Esophagus muscularis mucosa (tissue), 4 donors: ENCODE measurements around the gene NOPCHAP1. TPM values are rescaled to one million over a fixed set of nuclear protein-coding genes. Genes with fewer than 3 reads are reported as not detected.

Source experiments
- DNase-seq: peaks from one replicate; pipeline ENCODE4 v3.0.0-alpha.2; 2017; ENCODE audit errors: extremely low spot score
- H3K27ac ChIP-seq, 4 donors: fragments of 200-600 bp; sonication (generic); replicated peaks in 1 of 4; 1 replicate in 3 of 4; 2 replicates in 1 of 4; pipeline ENCODE4 v1.5.1; 2016 to 2019; ENCODE audit warnings: mild to moderate bottlenecking in 1 of 4
- H3K27me3 ChIP-seq, 4 donors: fragments of 200-600 bp; sonication (generic); one replicate each; pipeline versions ENCODE4 v1.5.1 to v1.6.0; 2016 to 2019
- H3K36me3 ChIP-seq, 4 donors: fragments of 200-600 bp; sonication (generic); one replicate each; pipeline ENCODE4 v1.5.1; 2016 to 2019
- H3K4me1 ChIP-seq, 4 donors: fragments of 200-600 bp; sonication (generic); one replicate each; pipeline ENCODE4 v1.5.1; 2016 to 2019
- H3K4me3 ChIP-seq, 4 donors: fragments of 200-600 bp; sonication (generic); 1 replicate in 2 of 4; 2 replicates in 2 of 4; pipeline ENCODE4 v1.5.1; 2016 to 2019; ENCODE audit warnings: mild to moderate bottlenecking in 4 of 4, moderate library complexity in 1 of 4
- H3K9me3 ChIP-seq, 4 donors: fragments of 200-600 bp; sonication (generic); 1 replicate in 3 of 4; 2 replicates in 1 of 4; pipeline ENCODE4 v1.5.1; 2016 to 2019
- EP300 ChIP-seq: sonication (generic); formaldehyde crosslinking; IDR thresholded peaks from one replicate; pipeline ENCODE4 v1.6.1; 2017; ENCODE audit warnings: antibody characterized with exemption
- POLR2A ChIP-seq: fragments of 450-650 bp; IDR thresholded peaks from one replicate; pipeline ENCODE4 v1.6.1; 2017; ENCODE audit warnings: antibody characterized with exemption, moderate library complexity, mild to moderate bottlenecking, low read depth
- POLR2AphosphoS5 ChIP-seq, 2 donors: sonication (generic); formaldehyde crosslinking; IDR thresholded peaks; one replicate each; pipeline ENCODE4 v1.6.1; 2017; ENCODE audit warnings: antibody characterized with exemption in 2 of 2
- whole genome bisulfite sequencing: methylation state at CpG from one replicate; pipeline ENCODE4 v1.1.5; 2018; 5-methylcytosine and 5-hydroxymethylcytosine counted together
- intact Hi-C: fragments of 100-400 bp; cut with DNase I; formaldehyde crosslinking; loops from one replicate; pipeline ENCODE4 v1.15.1; 2023
- total RNA-seq, 4 donors: library from RNA; depleted of rRNA; stranded (reverse); fragments of >200 nt; gene quantifications; one replicate each; pipeline versions ENCODE4 v1.1.0 to v1.2.1, GENCODE V29; 2016
- TF ChIP-seq, protein P1 (sequence below), 3 experiments: fragments of 200-600 bp in 2 of 3; fragments of 450-650 bp in 1 of 3; sonication (generic) in 2 of 3; IDR thresholded peaks; one replicate each; pipeline ENCODE4 v1.5.1; 2017 to 2019; ENCODE audit warnings: antibody characterized with exemption in 3 of 3, mild to moderate bottlenecking in 2 of 3, moderate library complexity in 1 of 3

NOPCHAP1 gene
- total RNA-seq, 4 donors from 2014 or later, result 4.6 to 7.9 (median 5.5) TPM

GRCh38 chr12:104998423-104999346 is 12.6 kb downstream of the NOPCHAP1 start:
- Histone ChIP-seq H3K27me3 (no peaks in the 10 kb centered on the region), H3K4me3 (no peak overlapping the region), H3K27ac (no peak overlapping the region), H3K4me1 (no peaks in the 10 kb centered on the region), H3K36me3 (peaks cover 12 to 83% (median 63%) of the 10 kb centered on the region in 4 donors), H3K9me3 (no peaks in the 10 kb centered on the region)
- 75% methylated on average over 15 of the region's 15 CpGs for WGBS
- TF ChIP-seq POLR2A (no peak), EP300 (no peak), POLR2AphosphoS5 (IDR thresholded peaks at IDR 0.05) (no peak)
- TF ChIP-seq, protein P1, sequence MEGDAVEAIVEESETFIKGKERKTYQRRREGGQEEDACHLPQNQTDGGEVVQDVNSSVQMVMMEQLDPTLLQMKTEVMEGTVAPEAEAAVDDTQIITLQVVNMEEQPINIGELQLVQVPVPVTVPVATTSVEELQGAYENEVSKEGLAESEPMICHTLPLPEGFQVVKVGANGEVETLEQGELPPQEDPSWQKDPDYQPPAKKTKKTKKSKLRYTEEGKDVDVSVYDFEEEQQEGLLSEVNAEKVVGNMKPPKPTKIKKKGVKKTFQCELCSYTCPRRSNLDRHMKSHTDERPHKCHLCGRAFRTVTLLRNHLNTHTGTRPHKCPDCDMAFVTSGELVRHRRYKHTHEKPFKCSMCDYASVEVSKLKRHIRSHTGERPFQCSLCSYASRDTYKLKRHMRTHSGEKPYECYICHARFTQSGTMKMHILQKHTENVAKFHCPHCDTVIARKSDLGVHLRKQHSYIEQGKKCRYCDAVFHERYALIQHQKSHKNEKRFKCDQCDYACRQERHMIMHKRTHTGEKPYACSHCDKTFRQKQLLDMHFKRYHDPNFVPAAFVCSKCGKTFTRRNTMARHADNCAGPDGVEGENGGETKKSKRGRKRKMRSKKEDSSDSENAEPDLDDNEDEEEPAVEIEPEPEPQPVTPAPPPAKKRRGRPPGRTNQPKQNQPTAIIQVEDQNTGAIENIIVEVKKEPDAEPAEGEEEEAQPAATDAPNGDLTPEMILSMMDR (IDR thresholded peaks at IDR 0.05), result no peak
- DNase-seq, result no peak
- intact Hi-C loops, result no loop called here

DNA sequence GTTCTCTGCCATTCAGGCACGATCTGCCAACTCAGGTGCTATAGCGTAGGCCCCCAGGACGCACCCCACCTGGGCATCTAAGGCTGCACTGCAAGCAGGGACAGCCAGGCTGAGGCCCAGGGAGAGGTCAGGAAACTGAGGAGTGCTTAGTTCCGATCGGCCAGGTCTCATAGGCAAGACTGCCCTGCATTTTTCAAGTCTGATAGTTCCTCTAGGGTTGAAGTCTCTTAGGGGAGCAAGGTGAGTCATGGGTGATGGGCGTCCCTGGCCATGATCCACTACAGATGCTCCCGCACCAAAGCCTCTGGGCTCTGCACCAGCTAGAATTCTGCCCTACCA is 13.2 kb downstream of the NOPCHAP1 start:
- 84% methylated on average over 6 of the region's 7 CpGs for WGBS
- DNase-seq, result no peak
- no peaks in the 10 kb centered on the region for H3K4me1 ChIP-seq
- H3K36me3 ChIP-seq, result peaks cover 12 to 84% (median 65%) of the 10 kb centered on the region in 4 donors
- H3K27ac ChIP-seq, result no peak overlapping the region
- no peak for TF ChIP-seq POLR2AphosphoS5 (IDR thresholded peaks at IDR 0.05)
- TF ChIP-seq, protein P1 (IDR thresholded peaks at IDR 0.05), result no peak
- no peak for TF ChIP-seq POLR2A
- TF ChIP-seq EP300, result no peak
- intact Hi-C loops, result no loop called here
- no peaks in the 10 kb centered on the region for H3K27me3 ChIP-seq
- no peaks in the 10 kb centered on the region for H3K9me3 ChIP-seq
- H3K4me3 ChIP-seq, result no peak overlapping the region

DNA sequence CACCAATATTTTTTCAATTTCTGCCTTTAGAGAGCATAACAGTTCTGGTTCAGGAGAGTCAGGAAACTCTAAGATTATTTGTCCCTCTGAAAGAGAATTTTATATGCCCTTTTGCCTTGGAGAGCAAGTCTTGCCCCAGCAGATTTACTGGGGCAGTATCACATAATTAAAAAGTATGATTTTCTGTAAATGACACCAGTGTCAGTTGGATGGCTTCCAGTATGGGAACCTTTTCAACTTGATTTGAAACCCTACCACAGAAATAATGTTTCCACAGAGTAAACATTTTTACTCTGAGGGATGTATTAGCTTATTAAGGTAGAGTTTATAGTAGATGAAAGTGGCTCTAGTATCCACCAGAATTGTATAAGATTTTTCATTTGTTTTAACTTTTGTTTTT is 15.4 kb downstream of the NOPCHAP1 start:
- no peaks in the 10 kb centered on the region for H3K9me3 ChIP-seq
- H3K36me3 ChIP-seq, result peaks cover 0 to 77% (median 57%) of the 10 kb centered on the region in 4 donors
- no peaks in the 10 kb centered on the region for H3K4me1 ChIP-seq
- no peaks in the 10 kb centered on the region for H3K27me3 ChIP-seq
- TF ChIP-seq, protein P1 (IDR thresholded peaks at IDR 0.05), result no peak
- TF ChIP-seq POLR2AphosphoS5 (IDR thresholded peaks at IDR 0.05) (no peak), POLR2A (no peak), EP300 (no peak)
- DNase-seq, result no peak
- intact Hi-C loops, result no loop called here
- no peak overlapping the region for H3K4me3 ChIP-seq
- no peak overlapping the region for H3K27ac ChIP-seq

GRCh38 chr12:105013892-105014291 is 27.8 kb downstream of the NOPCHAP1 start:
- 89% methylated on average over 9 of the region's 9 CpGs for WGBS
- no peaks in the 10 kb centered on the region for H3K27me3 ChIP-seq
- no peak for DNase-seq
- TF ChIP-seq, protein P1 (IDR thresholded peaks at IDR 0.05), result no peak
- no peak for TF ChIP-seq POLR2AphosphoS5 (IDR thresholded peaks at IDR 0.05)
- no peak for TF ChIP-seq EP300
- TF ChIP-seq POLR2A, result no peak
- H3K4me3 ChIP-seq, result no peak overlapping the region
- H3K4me1 ChIP-seq, result no peaks in the 10 kb centered on the region
- intact Hi-C loops, result no loop called here
- peaks cover 0 to 64% (median 40%) of the 10 kb centered on the region in 4 donors for H3K36me3 ChIP-seq
- H3K27ac ChIP-seq, result no peak overlapping the region
- peaks cover 0 to under 1% (median 0%) of the 10 kb centered on the region in 4 donors for H3K9me3 ChIP-seq

DNA sequence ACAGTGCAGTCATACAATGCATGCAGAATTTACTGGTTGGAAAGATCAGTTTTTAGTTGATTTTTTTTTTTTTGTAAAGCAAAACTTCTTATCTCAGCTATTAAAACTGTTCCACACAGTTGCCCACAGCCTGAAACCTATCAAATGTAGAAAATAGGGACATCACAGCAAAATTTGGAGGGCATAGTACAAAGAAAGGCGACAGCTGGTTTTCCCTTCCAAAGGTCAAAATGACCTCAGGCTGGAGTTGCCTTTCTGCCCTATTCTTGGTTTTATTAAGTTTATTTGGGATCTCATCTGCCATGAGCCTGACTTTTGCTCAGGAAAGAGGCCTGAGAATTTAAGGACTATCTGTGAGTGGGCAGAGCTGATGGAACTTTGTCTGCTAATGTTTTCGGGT is 28.5 kb downstream of the NOPCHAP1 start:
- no peak overlapping the region for H3K27ac ChIP-seq
- no peaks in the 10 kb centered on the region for H3K4me1 ChIP-seq
- DNase-seq, result no peak
- H3K36me3 ChIP-seq, result peaks cover 0 to 65% (median 40%) of the 10 kb centered on the region in 4 donors
- no peaks in the 10 kb centered on the region for H3K27me3 ChIP-seq
- H3K9me3 ChIP-seq, result no peaks in the 10 kb centered on the region
- intact Hi-C loops, result no loop called here
- TF ChIP-seq, protein P1 (IDR thresholded peaks at IDR 0.05), result no peak
- TF ChIP-seq EP300 (no peak), POLR2AphosphoS5 (IDR thresholded peaks at IDR 0.05) (no peak), POLR2A (no peak)
- no peak overlapping the region for H3K4me3 ChIP-seq
- 84% methylated on average over 2 of the region's 2 CpGs for WGBS
